GM18517 (cell line): ENCODE results near the gene ANKIB1.
"Not testable (repeated sequence)": the region's sequence is repeated elsewhere in the genome, so short reads cannot be mapped to it uniquely, and the experiment has no call there.

Experiments
- ATAC-seq: cut with Tn5 transposase; IDR thresholded peaks from one replicate; pipeline ENCODE4 v1.9.1; 2021; ENCODE audit warnings: mild to moderate bottlenecking, moderate library complexity; ENCODE audit not compliant: unreplicated experiment

Gene ANKIB1

DNA sequence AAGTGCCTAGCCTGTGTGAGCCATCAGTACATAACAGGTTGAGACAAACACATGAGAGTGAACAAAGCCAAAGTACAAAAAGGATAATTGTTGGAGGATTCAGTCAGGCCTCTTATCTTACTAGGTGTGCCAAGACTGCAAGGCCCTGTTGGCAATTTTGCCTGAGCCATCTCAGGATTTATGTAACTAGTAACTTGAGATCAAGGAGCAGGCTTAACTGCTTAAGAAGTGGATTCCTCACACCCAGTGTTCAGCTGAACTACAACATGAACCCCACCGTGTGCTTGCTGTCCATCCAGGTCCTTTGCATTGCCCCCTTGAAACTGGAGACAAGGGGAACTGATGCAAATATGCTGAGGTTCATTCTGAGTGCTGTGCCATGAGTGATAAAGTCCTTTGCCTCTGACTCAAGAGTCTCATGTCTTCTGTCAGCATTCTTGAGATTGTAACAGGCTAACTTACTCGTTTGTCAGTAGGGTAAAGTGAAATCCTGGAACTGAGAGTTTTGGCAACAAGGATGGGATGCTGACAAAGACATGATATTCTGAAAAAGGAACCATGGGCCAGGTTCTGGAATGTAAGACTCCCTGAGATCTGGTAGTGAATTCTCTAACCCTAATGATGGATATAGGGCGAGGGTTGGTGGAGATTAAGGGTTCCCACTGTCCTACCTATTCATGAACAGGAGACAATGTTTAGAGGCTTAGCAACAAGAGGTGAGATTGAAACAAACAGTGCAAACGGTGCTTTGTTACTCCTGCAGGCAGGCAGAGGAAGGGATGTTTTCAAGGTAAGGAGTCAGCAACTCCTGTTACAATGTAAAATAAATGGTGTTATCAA is 157.4 kb downstream of the ANKIB1 start:
- ATAC-seq, result no peak

- no peak for ATAC-seq
These were observed 157.9 kb downstream of the ANKIB1 start for GRCh38 chr7:92403760-92404074.

DNA sequence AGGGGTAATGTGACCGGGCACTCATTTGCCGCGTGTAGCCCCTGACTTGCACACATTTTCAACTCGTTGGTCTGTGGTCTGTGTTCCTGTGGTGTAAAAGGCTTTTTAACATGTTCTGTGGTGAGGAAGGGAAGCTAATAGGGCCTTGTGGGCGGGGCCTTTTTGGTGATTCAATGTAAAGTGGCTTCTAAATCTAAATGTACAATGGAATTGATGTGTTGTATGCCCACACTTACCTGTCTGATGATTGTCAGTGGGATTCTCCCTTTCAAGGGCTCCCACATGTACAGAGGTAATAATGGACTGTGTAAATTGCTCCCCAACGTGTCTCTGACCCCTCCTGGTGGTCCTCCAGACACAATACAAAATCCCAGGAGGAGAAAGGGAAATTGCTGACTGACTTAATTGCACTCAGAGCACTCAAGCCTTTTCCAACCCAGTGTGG is 158.4 kb downstream of the ANKIB1 start:
- ATAC-seq, result no peak

GRCh38 chr7:92409357-92409756 is 163.6 kb downstream of the ANKIB1 start:
- no peak for ATAC-seq

- not testable (repeated sequence) for ATAC-seq
These were observed 164.4 kb downstream of the ANKIB1 start for GRCh38 chr7:92410162-92410561.

- ATAC-seq, result no peak
These were observed 167.0 kb downstream of the ANKIB1 start for GRCh38 chr7:92412745-92413144.

- ATAC-seq, result no peak
These were observed 167.8 kb downstream of the ANKIB1 start for GRCh38 chr7:92413550-92413949.

DNA sequence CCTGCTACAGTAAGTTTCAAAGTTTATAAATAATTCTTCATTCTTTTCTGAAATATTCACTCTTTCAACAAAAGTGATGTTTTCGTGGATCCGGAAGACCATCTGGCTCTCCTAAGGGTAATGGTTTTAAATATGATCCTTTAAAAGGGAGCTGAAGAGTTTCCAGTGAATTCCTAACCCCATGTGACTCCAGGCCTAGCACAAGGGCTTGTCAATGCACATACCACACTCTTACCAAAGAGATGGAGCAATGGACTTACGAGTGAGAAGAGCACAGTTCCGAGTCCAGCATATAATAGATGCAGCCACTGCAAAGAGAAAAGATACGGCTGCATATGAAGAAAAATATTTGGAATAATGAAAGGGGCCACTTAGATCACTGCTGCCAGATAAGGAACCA is 169.5 kb downstream of the ANKIB1 start:
- no peak for ATAC-seq

- no peak for ATAC-seq
These were observed 172.1 kb downstream of the ANKIB1 start for GRCh38 chr7:92417913-92418312.

DNA sequence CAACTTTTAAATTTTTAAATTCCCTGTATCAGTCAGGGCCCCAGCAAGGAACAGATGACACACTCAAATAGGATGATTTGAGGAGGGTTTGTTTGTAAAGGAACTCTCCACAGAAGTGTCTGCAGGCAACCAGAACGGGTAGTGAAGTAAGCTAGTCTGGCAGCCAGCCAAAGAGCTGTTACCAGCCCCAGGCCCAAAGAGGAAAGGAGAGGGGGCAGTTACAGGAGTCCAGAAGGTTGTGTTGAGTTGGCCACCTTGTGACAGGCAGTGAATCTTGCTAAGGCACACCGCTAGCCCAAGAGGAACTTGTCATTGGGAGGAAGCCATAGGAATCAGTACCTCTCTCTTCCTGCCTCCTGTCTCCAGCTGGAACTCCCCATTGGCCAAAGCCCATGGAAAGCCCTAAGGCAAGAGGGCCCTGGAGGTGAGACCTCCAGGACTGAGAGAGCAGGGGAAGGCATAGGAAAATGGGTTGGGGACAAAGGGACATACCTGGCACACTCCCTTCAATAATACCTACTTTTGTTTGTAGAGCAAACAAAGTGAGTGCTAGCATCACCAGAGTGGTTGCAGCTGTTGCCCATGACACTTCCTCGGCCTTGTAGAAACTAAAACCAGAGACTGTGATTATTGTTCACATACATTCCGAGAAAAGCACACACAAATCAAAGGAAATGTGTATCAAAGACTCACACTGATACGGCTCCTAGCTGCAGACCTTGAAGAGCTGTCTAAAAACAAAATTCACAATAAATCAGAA is 176.1 kb downstream of the ANKIB1 start:
- no peak for ATAC-seq

- no peak for ATAC-seq
These were observed 177.2 kb downstream of the ANKIB1 start for GRCh38 chr7:92422926-92423325.

GRCh38 chr7:92423710-92424131 is 177.9 kb downstream of the ANKIB1 start:
- ATAC-seq, result no peak

DNA sequence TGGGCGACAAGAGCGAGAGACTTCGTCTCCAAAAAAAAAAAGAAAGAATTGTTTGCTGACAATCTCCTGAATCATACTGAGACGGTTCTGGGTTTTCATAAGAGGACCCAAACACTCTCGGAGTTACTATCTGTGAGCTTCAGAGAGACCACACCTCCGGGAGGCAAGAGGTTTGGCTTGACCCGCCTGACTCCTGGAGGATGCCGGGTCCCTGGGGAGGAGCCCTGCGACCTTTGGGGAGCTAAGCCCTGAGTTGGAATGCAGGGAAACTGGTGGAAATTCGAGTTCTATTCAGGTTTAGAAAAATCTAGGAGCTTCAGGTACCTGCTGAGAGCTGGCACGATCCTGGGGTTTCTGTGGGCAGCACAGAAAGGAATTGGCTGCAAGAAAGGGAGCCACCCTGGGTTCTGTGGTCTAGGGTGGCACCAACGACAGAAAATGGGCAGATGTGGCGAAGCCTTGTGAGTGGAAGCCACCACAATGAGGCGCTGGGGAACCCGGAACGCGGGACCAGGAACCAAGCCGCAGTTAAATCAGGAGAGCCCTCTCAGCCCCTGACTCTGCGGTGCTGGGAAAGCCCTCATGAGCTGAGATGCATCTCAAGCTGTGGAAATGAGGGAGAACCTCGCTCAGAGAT is 179.7 kb downstream of the ANKIB1 start:
- ATAC-seq, result no peak

GRCh38 chr7:92427193-92427592 is 181.4 kb downstream of the ANKIB1 start:
- no peak for ATAC-seq

- no peak for ATAC-seq
These were observed 186.6 kb downstream of the ANKIB1 start for GRCh38 chr7:92432299-92432946.

DNA sequence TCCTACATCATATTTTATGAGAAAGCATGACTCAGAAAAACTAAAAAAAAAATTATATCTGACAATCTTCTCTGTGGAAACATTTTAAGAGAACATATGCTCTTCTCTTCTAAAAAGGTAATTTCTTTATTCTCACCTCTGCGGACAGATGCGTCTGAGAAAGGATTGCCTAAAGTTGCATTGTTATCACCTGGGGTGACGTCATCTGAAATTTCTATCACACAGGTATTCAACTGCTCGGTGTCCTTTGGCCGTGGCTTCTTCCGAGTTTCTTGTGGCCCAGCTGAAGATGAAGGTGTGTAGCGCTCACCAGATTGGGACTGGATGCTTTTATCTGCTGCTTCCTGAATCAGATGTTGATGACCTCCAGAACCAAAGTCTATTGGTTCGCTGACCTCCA is 187.2 kb downstream of the ANKIB1 start:
- no peak for ATAC-seq

DNA sequence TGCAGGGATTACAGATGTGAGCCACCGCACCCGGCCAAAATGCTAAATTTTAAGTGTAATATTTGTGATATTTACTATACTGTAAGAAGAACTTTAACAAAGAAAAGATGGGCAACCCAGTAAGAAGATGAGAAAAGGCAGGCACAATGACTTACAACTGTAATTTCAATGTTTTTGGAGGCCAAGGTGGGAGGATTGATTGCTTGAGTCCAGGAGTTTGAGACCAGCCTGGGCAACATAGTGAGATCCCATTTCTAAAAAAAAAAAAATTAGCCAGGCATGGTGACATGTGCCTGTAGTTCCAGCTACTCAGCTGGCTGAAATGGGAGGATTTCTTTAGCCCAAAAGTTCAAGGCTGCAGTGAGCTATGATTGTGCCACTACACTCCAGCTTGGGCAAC is 189.8 kb downstream of the ANKIB1 start:
- no peak for ATAC-seq

GRCh38 chr7:92436612-92437445 is 191.1 kb downstream of the ANKIB1 start:
- ATAC-seq, result no peak

DNA sequence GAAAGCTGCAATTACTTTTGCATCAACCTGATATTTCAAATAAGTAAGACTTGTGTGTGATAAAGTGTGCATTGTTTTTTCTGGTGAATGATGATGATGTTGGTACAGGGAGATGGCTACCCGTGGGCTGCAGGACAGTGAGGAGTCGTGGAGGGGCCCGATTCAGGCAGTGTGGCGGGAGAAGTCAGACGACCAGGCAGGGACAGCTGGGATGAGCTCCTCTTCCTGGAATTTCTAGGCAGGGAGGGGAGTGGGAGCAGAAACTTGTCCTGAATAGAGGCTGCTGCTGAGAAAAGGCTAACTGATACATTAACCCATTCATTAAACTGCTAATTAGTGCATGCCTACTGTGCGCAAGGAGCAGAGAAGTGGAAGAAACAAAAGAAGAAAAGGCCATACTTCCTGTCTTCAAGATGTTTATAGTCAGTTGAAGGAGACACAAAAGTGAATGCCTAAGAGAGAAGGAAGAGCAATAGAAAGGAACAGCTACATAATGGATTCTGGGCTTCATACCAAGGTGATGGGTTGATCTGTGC is 192.2 kb downstream of the ANKIB1 start:
- no peak for ATAC-seq

- ATAC-seq, result not testable (repeated sequence)
These were observed 196.9 kb downstream of the ANKIB1 start for GRCh38 chr7:92442720-92443119.
